ENCODE results near the gene FGF14. TPM values are rescaled to one million over a fixed set of nuclear protein-coding genes. Genes with fewer than 3 reads are reported as not detected.

Gene FGF14
- polyA plus RNA-seq, 1 of the 3 experiments (the other 2 are of a cell fraction): 0.20 TPM

DNA sequence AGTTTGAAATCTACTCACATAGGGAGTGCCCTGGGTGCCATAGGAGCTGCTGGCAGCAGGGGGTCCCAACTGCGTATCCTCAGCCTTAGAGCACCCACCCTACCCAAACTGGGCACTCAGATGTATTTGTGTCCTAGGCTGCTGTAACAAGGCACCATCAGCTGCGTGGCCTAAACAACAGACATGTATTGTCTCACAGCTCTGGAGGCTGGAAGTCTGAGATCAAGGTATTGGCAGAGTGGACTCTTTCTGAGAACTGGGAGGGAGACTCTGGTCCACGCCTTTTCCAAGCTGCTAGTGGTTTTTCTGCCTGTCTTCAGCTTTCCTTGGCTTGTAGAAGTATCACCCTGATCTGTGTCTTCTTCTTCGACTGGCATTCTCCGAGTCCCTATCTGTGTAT lies 83.6 kb downstream of the FGF14 start:
- H4K20me1 ChIP-seq (ENCODE audit: insufficient read depth): no peaks in the 10 kb centered on the region
- H3K9ac ChIP-seq: no peak overlapping the region
- H3K9me3 ChIP-seq: no peaks in the 10 kb centered on the region
- no peak overlapping the region for H3K4me2 ChIP-seq
- no peaks in the 10 kb centered on the region for H3K27me3 ChIP-seq (ENCODE audit: insufficient read depth)
- H3K27ac ChIP-seq (ENCODE audit: low read depth in 2 of 2, low read length in 1 of 2): peak overlapping the region in 1 of 2 experiments; percentile 95; a peak in 2 of 4 replicates
- DNase-seq: peak; percentile 11
- peaks cover under 1 to 39% of the 10 kb centered on the region in 2 experiments; a peak in 3 of 4 replicates for H3K4me1 ChIP-seq (ENCODE audit: control insufficient read depth in 1 of 2, insufficient read depth in 2 of 2, low read depth in 1 of 2, low read length in 1 of 2)
- H3K4me3 ChIP-seq (ENCODE audit: low read depth in 2 of 2, low read length in 1 of 2): no peak overlapping the region
- no peaks in the 10 kb centered on the region for H3K79me2 ChIP-seq (ENCODE audit: insufficient read depth)
- TF ChIP-seq EP300 (IDR thresholded peaks at IDR 0.05; ENCODE audit: borderline replicate concordance in 1 of 2, low read depth in 1 of 2, low read length in 1 of 2): no peak
- no peak for TF ChIP-seq TAF1 (IDR thresholded peaks at IDR 0.05; ENCODE audit: borderline replicate concordance, low read depth, low read length)
- TF ChIP-seq, protein P1, sequence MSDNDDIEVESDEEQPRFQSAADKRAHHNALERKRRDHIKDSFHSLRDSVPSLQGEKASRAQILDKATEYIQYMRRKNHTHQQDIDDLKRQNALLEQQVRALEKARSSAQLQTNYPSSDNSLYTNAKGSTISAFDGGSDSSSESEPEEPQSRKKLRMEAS (IDR thresholded peaks at IDR 0.05; ENCODE audit: low read depth): no peak
- TF ChIP-seq NRF1 (IDR thresholded peaks at IDR 0.05; ENCODE audit: low read depth, low read length): no peak
- TF ChIP-seq GATA2 (CRISPR knock-in tag; IDR thresholded peaks at IDR 0.05): no peak
- TF ChIP-seq MXI1 (IDR thresholded peaks at IDR 0.05; ENCODE audit: low read depth, low read length): no peak
- TF ChIP-seq, protein P2, sequence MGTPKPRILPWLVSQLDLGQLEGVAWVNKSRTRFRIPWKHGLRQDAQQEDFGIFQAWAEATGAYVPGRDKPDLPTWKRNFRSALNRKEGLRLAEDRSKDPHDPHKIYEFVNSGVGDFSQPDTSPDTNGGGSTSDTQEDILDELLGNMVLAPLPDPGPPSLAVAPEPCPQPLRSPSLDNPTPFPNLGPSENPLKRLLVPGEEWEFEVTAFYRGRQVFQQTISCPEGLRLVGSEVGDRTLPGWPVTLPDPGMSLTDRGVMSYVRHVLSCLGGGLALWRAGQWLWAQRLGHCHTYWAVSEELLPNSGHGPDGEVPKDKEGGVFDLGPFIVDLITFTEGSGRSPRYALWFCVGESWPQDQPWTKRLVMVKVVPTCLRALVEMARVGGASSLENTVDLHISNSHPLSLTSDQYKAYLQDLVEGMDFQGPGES (IDR thresholded peaks at IDR 0.05; ENCODE audit: low read depth, low read length): no peak
- no peak for TF ChIP-seq GABPA (IDR thresholded peaks at IDR 0.05; ENCODE audit: low read depth)
- TF ChIP-seq ELF1 (IDR thresholded peaks at IDR 0.05): no peak
- no peak for TF ChIP-seq RFX5 (IDR thresholded peaks at IDR 0.05; ENCODE audit: low read length)
- no peak for TF ChIP-seq FOXM1 (IDR thresholded peaks at IDR 0.05; ENCODE audit: low read depth)
- TF ChIP-seq CHD2 (IDR thresholded peaks at IDR 0.05; ENCODE audit: low read length, partially characterized antibody): no peak
- TF ChIP-seq JUND (IDR thresholded peaks at IDR 0.05): no peak
- no peak for TF ChIP-seq RCOR1 (IDR thresholded peaks at IDR 0.05; ENCODE audit: low read length)
- no peak for TF ChIP-seq POLR2AphosphoS5 (IDR thresholded peaks at IDR 0.05; ENCODE audit: low read depth, low read length)
- TF ChIP-seq, protein P3, sequence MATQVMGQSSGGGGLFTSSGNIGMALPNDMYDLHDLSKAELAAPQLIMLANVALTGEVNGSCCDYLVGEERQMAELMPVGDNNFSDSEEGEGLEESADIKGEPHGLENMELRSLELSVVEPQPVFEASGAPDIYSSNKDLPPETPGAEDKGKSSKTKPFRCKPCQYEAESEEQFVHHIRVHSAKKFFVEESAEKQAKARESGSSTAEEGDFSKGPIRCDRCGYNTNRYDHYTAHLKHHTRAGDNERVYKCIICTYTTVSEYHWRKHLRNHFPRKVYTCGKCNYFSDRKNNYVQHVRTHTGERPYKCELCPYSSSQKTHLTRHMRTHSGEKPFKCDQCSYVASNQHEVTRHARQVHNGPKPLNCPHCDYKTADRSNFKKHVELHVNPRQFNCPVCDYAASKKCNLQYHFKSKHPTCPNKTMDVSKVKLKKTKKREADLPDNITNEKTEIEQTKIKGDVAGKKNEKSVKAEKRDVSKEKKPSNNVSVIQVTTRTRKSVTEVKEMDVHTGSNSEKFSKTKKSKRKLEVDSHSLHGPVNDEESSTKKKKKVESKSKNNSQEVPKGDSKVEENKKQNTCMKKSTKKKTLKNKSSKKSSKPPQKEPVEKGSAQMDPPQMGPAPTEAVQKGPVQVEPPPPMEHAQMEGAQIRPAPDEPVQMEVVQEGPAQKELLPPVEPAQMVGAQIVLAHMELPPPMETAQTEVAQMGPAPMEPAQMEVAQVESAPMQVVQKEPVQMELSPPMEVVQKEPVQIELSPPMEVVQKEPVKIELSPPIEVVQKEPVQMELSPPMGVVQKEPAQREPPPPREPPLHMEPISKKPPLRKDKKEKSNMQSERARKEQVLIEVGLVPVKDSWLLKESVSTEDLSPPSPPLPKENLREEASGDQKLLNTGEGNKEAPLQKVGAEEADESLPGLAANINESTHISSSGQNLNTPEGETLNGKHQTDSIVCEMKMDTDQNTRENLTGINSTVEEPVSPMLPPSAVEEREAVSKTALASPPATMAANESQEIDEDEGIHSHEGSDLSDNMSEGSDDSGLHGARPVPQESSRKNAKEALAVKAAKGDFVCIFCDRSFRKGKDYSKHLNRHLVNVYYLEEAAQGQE (IDR thresholded peaks at IDR 0.05; ENCODE audit: low read depth, low read length): no peak
- no peak for TF ChIP-seq SIN3A (IDR thresholded peaks at IDR 0.05; ENCODE audit: borderline replicate concordance, low read depth, low read length)
- no peaks in the 10 kb centered on the region for H3K36me3 ChIP-seq (replicated peaks in 1 of 2; ENCODE audit: control insufficient read depth in 1 of 2, insufficient read depth in 2 of 2, low read length in 1 of 2)
- H2AFZ ChIP-seq (ENCODE audit: low read depth): no peak overlapping the region
- WGBS (ENCODE audit: low lambda C conversion rate): 73% methylated on average over 5 of the region's 5 CpGs
- CTCF ChIA-PET: interaction anchor here (1.0 to 1.1 kb wide), 2 partner anchors 177 to 238 kb away, joined by 3 to 4 read pairs; no protein-coding TSS in a partner anchor
- POLR2A ChIA-PET: interaction anchor here (1.0 to 1.3 kb wide), 3 partner anchors 76 to 122 kb away, joined by 4 to 6 read pairs (median 6); no protein-coding TSS in a partner anchor
- no peaks in the 10 kb centered on the region for H3K9me2 ChIP-seq
- no peaks in the 10 kb centered on the region for H3F3A ChIP-seq (replicated peaks; ENCODE audit: insufficient read depth)

Data from SK-N-SH (cell line).